ENCODE measurements around the gene ITM2C. TPM values are rescaled to one million over a fixed set of nuclear protein-coding genes. Genes with fewer than 3 reads are reported as not detected.

Gene ITM2C
- polyA plus RNA-seq, 1 donor (not counting 4 experiments of a cell fraction or from before 2014, with no cell fraction given): 55.0 TPM

DNA sequence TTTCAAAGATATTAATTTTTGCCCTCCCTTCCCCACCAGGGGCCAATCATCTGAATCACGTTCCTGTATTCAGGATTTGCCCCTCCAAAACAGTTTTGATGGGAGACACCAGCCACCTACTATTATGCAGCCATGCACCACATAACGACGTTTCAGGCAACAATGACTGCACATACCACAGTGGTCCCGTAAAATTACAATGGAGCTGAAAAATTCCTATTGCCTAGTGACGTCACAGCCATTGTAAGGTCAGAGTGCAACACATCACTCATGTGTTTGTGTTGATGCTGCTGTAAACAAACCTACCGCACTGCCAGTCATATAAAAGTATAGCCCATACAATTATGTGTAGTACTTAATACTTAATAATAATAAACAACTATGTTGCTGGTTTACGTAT, 22.6 kb downstream of the ITM2C start:
- FAIRE-seq: no peak

DNA sequence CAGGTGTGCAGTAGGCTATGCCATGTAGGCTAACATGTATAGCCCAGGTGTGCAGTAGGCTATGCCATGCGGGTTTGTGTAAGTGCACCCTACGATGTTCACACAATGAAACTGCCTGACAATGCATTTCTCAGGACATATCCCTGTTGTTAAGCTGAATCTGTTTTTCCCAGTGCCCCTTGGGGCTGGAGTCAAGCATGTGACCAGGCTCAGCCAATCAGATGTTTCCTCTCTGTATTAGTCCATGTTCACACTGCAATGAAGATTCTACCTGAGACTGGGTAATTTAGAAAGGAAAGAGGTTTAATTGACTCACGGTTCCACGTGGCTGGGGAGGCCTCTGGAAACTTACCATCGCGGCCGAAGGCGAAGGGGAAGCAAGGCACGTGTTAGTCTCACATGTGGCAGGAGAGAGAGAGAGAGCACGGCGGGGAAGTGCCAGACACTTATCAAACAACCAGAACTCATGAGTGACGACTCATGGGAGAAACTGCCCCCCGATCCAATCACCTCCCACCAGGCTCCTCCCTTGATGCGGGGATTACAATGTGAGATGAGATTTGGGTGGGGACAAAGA, 24.2 kb downstream of the ITM2C start:
- H3K27ac ChIP-seq (ENCODE audit: control insufficient read depth, insufficient read depth, low read length): no peak overlapping the region
- no peak for TF ChIP-seq EZH2 (IDR thresholded peaks at IDR 0.05; ENCODE audit: low read length)
- TF ChIP-seq, protein P1, sequence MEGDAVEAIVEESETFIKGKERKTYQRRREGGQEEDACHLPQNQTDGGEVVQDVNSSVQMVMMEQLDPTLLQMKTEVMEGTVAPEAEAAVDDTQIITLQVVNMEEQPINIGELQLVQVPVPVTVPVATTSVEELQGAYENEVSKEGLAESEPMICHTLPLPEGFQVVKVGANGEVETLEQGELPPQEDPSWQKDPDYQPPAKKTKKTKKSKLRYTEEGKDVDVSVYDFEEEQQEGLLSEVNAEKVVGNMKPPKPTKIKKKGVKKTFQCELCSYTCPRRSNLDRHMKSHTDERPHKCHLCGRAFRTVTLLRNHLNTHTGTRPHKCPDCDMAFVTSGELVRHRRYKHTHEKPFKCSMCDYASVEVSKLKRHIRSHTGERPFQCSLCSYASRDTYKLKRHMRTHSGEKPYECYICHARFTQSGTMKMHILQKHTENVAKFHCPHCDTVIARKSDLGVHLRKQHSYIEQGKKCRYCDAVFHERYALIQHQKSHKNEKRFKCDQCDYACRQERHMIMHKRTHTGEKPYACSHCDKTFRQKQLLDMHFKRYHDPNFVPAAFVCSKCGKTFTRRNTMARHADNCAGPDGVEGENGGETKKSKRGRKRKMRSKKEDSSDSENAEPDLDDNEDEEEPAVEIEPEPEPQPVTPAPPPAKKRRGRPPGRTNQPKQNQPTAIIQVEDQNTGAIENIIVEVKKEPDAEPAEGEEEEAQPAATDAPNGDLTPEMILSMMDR (optimal IDR thresholded peaks at IDR 0.05 in 1 of 3, IDR thresholded peaks at IDR 0.05 in 1 of 3, conservative IDR thresholded peaks at IDR 0.05 in 1 of 3; ENCODE audit: extremely low read depth in 1 of 3, insufficient read depth in 2 of 3, low read length in 3 of 3): no peak
- H3K9ac ChIP-seq (ENCODE audit: control insufficient read depth, extremely low read depth, insufficient read depth, low read length): no peak overlapping the region
- H3K4me1 ChIP-seq (ENCODE audit: control insufficient read depth, extremely low read depth, insufficient read depth, low read length): no peaks in the 10 kb centered on the region
- no peaks in the 10 kb centered on the region for H3K36me3 ChIP-seq (ENCODE audit: control insufficient read depth in 2 of 2, extremely low read depth in 1 of 2, insufficient read depth in 2 of 2, low read length in 2 of 2)
- H3K4me2 ChIP-seq (ENCODE audit: control insufficient read depth, extremely low read depth, insufficient read depth, low read depth, low read length): no peak overlapping the region
- no peaks in the 10 kb centered on the region for H3K79me2 ChIP-seq (ENCODE audit: control insufficient read depth, insufficient read depth, low read length)
- no peak for DNase-seq (ENCODE audit: low read depth, low spot score)
- no peaks in the 10 kb centered on the region for H3K9me1 ChIP-seq (ENCODE audit: control insufficient read depth, extremely low read depth, insufficient read depth, low read length)
- H3K9me3 ChIP-seq (ENCODE audit: control insufficient read depth, low read depth, low read length): no peaks in the 10 kb centered on the region
- peaks cover 16% of the 10 kb centered on the region for H3K27me3 ChIP-seq (ENCODE audit: control insufficient read depth, extremely low read depth, insufficient read depth, low read length)
- no peak overlapping the region for H3K4me3 ChIP-seq (ENCODE audit: control insufficient read depth in 2 of 3, extremely low read depth in 1 of 3, insufficient read depth in 2 of 3, low read depth in 1 of 3, low read length in 3 of 3)
- FAIRE-seq: no peak
- H4K20me1 ChIP-seq (ENCODE audit: control insufficient read depth, extremely low read depth, insufficient read depth, low read length): no peaks in the 10 kb centered on the region
- H2AFZ ChIP-seq (ENCODE audit: control insufficient read depth, low read length): no peak overlapping the region
- dilution Hi-C loops (cut with MboI; ENCODE audit: extremely low pct_ligation_motif_present, low sequenced_read_pairs): no loop called here

More for the DNA sequence above, 22.6 kb downstream of the ITM2C start:
- no peak for TF ChIP-seq EZH2 (IDR thresholded peaks at IDR 0.05; ENCODE audit: low read length)
- TF ChIP-seq, protein P1 (optimal IDR thresholded peaks at IDR 0.05 in 1 of 3, IDR thresholded peaks at IDR 0.05 in 1 of 3, conservative IDR thresholded peaks at IDR 0.05 in 1 of 3; ENCODE audit: extremely low read depth in 1 of 3, insufficient read depth in 2 of 3, low read length in 3 of 3): no peak
- no peak for DNase-seq (ENCODE audit: low read depth, low spot score)
- H3K4me2 ChIP-seq (ENCODE audit: control insufficient read depth, extremely low read depth, insufficient read depth, low read depth, low read length): no peak overlapping the region
- no peaks in the 10 kb centered on the region for H4K20me1 ChIP-seq (ENCODE audit: control insufficient read depth, extremely low read depth, insufficient read depth, low read length)
- peaks cover 12% of the 10 kb centered on the region for H3K27me3 ChIP-seq (ENCODE audit: control insufficient read depth, extremely low read depth, insufficient read depth, low read length)
- no peaks in the 10 kb centered on the region for H3K9me3 ChIP-seq (ENCODE audit: control insufficient read depth, low read depth, low read length)
- H2AFZ ChIP-seq (ENCODE audit: control insufficient read depth, low read length): no peak overlapping the region
- H3K36me3 ChIP-seq (ENCODE audit: control insufficient read depth in 2 of 2, extremely low read depth in 1 of 2, insufficient read depth in 2 of 2, low read length in 2 of 2): no peaks in the 10 kb centered on the region
- H3K27ac ChIP-seq (ENCODE audit: control insufficient read depth, insufficient read depth, low read length): no peak overlapping the region
- H3K9ac ChIP-seq (ENCODE audit: control insufficient read depth, extremely low read depth, insufficient read depth, low read length): no peak overlapping the region
- no peaks in the 10 kb centered on the region for H3K4me1 ChIP-seq (ENCODE audit: control insufficient read depth, extremely low read depth, insufficient read depth, low read length)
- dilution Hi-C loops (cut with MboI; ENCODE audit: extremely low pct_ligation_motif_present, low sequenced_read_pairs): no loop called here
- no peaks in the 10 kb centered on the region for H3K9me1 ChIP-seq (ENCODE audit: control insufficient read depth, extremely low read depth, insufficient read depth, low read length)
- H3K4me3 ChIP-seq (ENCODE audit: control insufficient read depth in 2 of 3, extremely low read depth in 1 of 3, insufficient read depth in 2 of 3, low read depth in 1 of 3, low read length in 3 of 3): no peak overlapping the region
- H3K79me2 ChIP-seq (ENCODE audit: control insufficient read depth, insufficient read depth, low read length): no peaks in the 10 kb centered on the region
